Cortex of kidney (tissue), 1 donor: ENCODE measurements around the gene RCAN3.

Experiments
- DNase-seq: peaks from one replicate; lab custom pipeline; 2025; lab: John Stamatoyannopoulos, UW

RCAN3 gene

GRCh38 chr1:24551290-24551959 is 48.8 kb downstream of the RCAN3 start:
- no peak for DNase-seq

DNA sequence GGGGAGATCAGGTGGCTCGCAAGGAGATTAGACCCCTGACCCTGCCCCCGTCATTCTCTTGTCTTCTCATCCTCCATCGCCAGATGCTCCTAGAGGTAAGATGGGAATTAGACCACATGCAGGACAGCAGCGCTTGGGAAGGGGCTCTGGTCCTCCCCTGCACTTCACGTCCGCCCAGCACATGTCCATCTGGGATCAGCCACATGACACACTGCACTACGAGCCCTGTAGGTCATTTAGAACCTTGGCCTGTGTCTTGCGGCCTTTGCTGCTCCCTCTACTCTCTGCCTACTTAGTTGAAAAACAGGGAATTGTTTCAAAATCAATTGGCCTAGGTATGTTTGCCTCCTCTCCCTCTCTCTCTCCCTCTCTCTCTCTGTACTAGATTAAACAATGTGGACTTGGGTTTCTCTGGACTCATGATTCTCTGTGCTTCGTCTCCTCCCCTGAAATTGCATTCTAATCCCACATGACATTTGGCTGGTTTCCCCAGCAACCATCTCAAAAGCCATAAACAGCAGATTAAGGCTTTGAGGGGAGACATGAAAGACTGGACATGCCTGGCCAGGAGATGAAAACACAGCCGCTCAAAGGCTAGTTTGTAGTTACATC is 49.4 kb downstream of the RCAN3 start:
- DNase-seq, result no peak

DNA sequence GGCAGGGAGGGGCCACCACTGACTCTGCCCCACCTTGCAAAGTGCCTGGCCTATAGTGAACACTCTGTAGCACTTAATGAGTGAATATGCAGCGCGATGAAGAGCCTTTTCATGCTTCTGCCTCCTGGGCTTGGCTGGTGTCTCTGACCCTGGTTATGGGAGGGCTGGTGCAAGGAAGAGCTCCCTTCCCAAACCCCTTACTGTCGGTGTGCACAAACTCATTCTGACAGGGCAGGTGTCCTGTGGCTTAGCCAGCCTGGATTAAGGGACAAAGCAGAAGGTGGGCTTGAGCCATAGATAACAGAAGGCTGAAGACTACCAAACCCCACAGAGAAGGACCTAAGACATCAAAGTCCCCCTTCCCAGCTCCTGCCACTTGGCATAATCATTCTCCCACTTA is 51.3 kb downstream of the RCAN3 start:
- DNase-seq, result no peak

DNA sequence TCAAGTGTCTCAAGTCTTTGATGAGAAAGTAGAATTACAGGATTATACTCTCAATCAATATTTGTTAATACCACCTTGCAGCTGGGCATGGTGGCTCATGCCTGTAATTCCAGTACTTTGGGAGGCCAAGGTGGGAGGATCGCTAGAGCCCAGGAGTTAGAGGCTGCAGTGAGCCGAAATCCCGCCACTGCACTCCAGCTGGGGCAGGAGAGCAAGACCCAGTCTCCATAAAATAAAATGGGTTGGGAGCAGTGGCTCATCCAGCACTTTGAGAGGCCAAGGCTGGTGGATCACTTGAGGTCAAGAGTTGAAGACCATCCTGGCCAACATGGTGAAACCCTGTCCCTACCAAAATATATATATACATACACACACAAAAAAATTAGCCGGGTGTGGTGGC is 52.1 kb downstream of the RCAN3 start:
- no peak for DNase-seq

GRCh38 chr1:24555591-24556413 is 53.2 kb downstream of the RCAN3 start, which contains the start of gene NCMAP:
Gene NCMAP (plus strand): TSS chr1:24556087. CDS start chr1:24595431, 39,344 bp downstream.
- no peak for DNase-seq

DNA sequence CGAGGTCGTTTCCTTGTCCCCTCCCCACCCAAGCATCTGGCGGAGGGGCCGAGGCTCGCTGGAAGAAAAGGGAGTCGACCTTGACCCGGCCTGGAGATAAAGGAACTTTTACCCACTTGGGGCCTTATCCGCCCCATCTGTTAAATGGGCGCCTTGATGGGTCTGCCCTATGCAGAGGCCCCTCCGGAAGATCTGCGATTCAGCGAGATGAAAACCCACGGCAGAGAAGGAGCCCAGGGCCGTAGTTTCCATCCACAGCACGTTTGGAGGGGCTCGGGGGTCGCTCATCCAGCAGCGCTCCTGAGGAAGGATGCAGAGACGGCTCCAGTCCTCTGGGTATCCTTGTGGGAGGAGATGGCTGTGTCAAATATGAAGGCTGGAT is 53.8 kb downstream of the RCAN3 start:
- no peak for DNase-seq

- no peak for DNase-seq
Observed at GRCh38 chr1:24557220-24557619, 54.6 kb downstream of the RCAN3 start.

- DNase-seq, result no peak
Observed at GRCh38 chr1:24557711-24558131, 55.1 kb downstream of the RCAN3 start.

- no peak for DNase-seq
Observed at GRCh38 chr1:24558455-24558854, 55.8 kb downstream of the RCAN3 start.

- DNase-seq, result no peak
Observed at GRCh38 chr1:24558902-24559791, 56.5 kb downstream of the RCAN3 start.

DNA sequence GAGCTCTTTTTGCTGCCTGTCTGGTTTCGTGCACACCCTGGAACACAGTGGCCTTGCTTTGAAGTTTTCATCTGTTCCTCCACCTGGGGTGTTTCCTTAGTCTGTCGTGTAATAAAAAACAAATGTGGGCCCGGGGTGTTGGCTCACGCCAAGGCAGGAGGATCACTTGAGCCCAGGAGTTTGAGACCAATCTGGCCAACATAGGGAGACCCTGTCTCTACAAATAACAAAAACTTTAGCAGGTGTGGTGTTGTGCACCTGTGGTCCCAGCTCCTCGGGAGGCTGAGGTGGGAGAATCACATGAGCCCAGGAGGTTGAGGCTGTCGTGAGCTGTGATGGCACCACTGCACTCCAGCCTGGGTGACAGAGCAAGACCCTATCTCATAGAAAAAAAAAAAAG is 57.7 kb downstream of the RCAN3 start:
- no peak for DNase-seq

- DNase-seq, result no peak
Observed at GRCh38 chr1:24562625-24563024, 60.0 kb downstream of the RCAN3 start.

DNA sequence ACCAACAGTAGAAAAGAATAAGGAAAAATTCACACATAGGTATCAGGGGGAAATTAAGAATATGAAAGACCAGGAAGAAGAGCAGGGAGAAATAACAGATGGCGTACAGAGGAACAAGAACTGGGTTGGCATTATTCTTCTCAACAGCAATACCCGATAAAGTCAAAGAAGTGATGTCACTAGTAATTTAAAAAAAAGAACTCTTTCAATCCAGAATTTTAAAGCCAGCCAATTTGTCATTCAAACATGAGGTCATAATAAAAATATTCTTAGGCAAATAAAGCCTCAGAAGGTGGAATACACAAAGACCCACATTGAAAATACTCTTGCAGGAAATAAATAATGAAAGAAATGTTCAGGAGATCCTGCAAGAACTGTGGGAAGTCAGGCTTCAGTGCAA is 62.1 kb downstream of the RCAN3 start:
- no peak for DNase-seq

GRCh38 chr1:24566236-24566867 is 63.7 kb downstream of the RCAN3 start:
- no peak for DNase-seq

- DNase-seq, result no peak
Observed at GRCh38 chr1:24567792-24568388, 65.3 kb downstream of the RCAN3 start.

DNA sequence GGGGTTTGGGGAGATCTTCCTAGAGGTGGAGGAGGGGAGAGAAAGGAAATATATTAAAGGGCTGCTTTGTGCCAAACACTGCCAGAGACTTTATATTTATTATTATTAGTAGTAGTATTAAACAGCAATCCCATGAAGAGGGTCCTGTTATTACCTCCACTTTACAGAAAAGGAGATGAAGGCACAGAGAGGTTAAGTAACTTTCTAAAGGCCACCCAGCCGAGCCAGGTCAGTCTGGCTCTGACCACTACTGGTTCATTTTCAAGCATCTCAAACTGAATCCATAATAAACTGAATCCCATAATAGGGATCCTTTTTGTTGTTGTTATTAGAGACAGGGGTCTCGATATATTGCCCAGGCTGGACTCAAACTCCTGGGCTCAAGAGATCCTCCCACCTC is 65.8 kb downstream of the RCAN3 start:
- no peak for DNase-seq

DNA sequence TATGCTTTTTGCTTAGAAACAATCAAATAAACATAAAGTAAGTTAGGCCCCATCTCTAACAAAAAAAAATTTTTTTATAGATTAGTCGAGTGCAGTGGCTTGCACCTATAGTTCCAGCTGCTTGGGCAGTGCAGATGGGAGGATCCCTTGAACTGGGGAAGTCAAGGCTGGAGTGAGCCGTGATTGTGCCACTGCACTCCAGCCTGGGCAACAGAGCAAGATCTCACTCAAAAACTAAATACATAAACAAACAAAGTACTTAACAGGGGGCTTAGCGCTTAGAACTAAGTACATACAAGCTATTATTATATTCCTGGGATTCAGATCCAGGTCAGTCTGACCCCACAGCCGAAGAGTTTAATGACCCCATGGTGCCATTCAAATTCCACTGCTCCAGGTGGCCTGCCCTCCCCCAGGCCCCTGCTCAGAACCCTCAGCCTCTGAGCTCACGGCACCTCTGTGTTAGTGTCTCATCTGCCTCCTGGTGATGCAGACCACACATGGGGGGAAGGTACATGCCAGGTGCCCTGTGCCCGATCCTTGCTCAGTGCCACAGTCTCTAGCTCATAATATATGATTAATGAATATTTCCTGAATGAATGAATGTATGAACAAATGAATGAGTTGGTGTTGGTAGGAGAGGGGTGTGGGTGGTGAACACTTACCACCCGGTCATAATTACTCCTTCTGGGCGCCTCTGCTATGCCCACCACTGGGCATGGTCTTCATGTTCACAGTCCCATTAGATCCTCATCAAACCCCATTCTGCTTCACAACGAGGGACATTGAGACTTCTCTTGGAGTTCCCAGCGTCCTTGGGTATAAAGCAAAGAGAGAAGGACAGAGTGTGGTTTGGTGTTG is 67.9 kb downstream of the RCAN3 start:
- no peak for DNase-seq

GRCh38 chr1:24572301-24572700 is 69.7 kb downstream of the RCAN3 start:
- no peak for DNase-seq

GRCh38 chr1:24575905-24576587 is 73.4 kb downstream of the RCAN3 start:
- DNase-seq, result no peak

DNA sequence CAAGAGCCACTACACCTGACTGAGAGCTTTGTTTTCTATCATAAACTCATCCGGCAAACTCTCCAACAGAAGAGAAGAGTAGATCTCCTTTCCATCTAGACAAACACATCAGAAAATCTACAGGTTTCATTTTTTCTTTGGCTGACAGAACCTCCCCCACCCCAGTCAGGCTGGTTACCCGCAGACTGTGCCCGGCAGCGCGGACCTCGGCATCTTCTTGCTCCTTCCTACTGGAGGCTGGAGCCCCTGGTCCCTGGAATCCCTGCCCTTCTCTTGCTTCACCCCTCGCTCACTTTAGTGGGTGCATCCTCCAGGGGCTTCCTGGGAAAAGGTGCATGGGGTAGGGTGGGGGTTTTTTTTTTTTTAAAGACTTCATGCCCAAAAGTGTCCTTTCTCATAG is 76.2 kb downstream of the RCAN3 start:
- no peak for DNase-seq
